Stomach (tissue), 4 donors: Measurements from ENCODE around the gene PAFAH1B1.

Source experiments
- POLR2A ChIP-seq, 4 donors: fragments of 450-650 bp; IDR thresholded peaks; one replicate each; pipeline ENCODE4 v1.6.1; 2016; ENCODE audit warnings: antibody characterized with exemption in 4 of 4, control low read depth in 2 of 4, mild to moderate bottlenecking in 1 of 4, moderate library complexity in 1 of 4
- TF ChIP-seq, protein P1 (sequence below), 7 experiments: fragments of 450-650 bp in 4 of 7; fragments of 200-600 bp in 3 of 7; sonication (generic) in 3 of 7; IDR thresholded peaks; one replicate each; pipeline ENCODE4 v1.5.1; 2016 to 2019; ENCODE audit warnings: antibody characterized with exemption in 7 of 7, control low read depth in 2 of 7, mild to moderate bottlenecking in 1 of 7

GRCh38 chr17:2691069-2691871 lies 97.8 kb downstream of the PAFAH1B1 start:
- TF ChIP-seq, protein P1, sequence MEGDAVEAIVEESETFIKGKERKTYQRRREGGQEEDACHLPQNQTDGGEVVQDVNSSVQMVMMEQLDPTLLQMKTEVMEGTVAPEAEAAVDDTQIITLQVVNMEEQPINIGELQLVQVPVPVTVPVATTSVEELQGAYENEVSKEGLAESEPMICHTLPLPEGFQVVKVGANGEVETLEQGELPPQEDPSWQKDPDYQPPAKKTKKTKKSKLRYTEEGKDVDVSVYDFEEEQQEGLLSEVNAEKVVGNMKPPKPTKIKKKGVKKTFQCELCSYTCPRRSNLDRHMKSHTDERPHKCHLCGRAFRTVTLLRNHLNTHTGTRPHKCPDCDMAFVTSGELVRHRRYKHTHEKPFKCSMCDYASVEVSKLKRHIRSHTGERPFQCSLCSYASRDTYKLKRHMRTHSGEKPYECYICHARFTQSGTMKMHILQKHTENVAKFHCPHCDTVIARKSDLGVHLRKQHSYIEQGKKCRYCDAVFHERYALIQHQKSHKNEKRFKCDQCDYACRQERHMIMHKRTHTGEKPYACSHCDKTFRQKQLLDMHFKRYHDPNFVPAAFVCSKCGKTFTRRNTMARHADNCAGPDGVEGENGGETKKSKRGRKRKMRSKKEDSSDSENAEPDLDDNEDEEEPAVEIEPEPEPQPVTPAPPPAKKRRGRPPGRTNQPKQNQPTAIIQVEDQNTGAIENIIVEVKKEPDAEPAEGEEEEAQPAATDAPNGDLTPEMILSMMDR (IDR thresholded peaks at IDR 0.05): no peak
- no peak for TF ChIP-seq POLR2A (IDR thresholded peaks at IDR 0.05)
